KMS-11 (cell line): ENCODE data around the gene COMP.

ENCODE experiments used
- H2AFZ ChIP-seq: fragments of 200-600 bp; sonication (generic); 2 replicates; pipeline ENCODE4 v1.6.1; 2016; ENCODE audit warnings: antibody characterized with exemption, mixed run types, low read depth
- H3K27ac ChIP-seq: fragments of 200-600 bp; sonication (generic); 2 replicates; pipeline ENCODE4 v1.6.1; 2016; ENCODE audit warnings: mild to moderate bottlenecking, mixed run types
- H3K27me3 ChIP-seq: fragments of 200-600 bp; sonication (generic); 2 replicates; pipeline ENCODE4 v1.6.1; 2017; ENCODE audit warnings: mild to moderate bottlenecking, low read depth, mixed run types, moderate library complexity; ENCODE audit not compliant: insufficient read depth
- H3K36me3 ChIP-seq: fragments of 200-600 bp; sonication (generic); 2 replicates; pipeline ENCODE4 v1.6.1; 2017; ENCODE audit warnings: mild to moderate bottlenecking, mixed run types; ENCODE audit not compliant: insufficient read depth
- H3K4me1 ChIP-seq: fragments of 200-600 bp; sonication (generic); 2 replicates; pipeline ENCODE4 v1.6.1; 2016; ENCODE audit warnings: mild to moderate bottlenecking, low read depth, mixed run types; ENCODE audit not compliant: poor library complexity, severe bottlenecking
- H3K4me2 ChIP-seq: fragments of 200-600 bp; sonication (generic); 2 replicates; pipeline ENCODE4 v1.7.0; 2016; ENCODE audit warnings: mild to moderate bottlenecking, mixed run types
- H3K4me3 ChIP-seq: fragments of 200-600 bp; sonication (generic); IDR thresholded peaks from 2 replicates; pipeline ENCODE4 v1.6.1; 2017; ENCODE audit warnings: low read depth, low read length, mixed read lengths; ENCODE audit not compliant: insufficient read depth
- H3K79me2 ChIP-seq: fragments of 200-600 bp; sonication (generic); 2 replicates; pipeline ENCODE4 v1.6.1; 2016; ENCODE audit warnings: low read depth, mixed run types; ENCODE audit not compliant: insufficient read depth
- H3K9ac ChIP-seq: fragments of 200-600 bp; sonication (generic); 2 replicates; pipeline ENCODE4 v1.6.1; 2016; ENCODE audit warnings: mild to moderate bottlenecking, mixed run types
- H4K20me1 ChIP-seq: fragments of 200-600 bp; sonication (generic); 2 replicates; pipeline ENCODE4 v1.6.1; 2016; ENCODE audit warnings: mild to moderate bottlenecking, mixed run types; ENCODE audit not compliant: insufficient read depth
- TF ChIP-seq, protein P1 (sequence below): fragments of 200-600 bp; sonication (generic); conservative IDR thresholded peaks from 2 replicates; pipeline ENCODE4 v1.6.1; 2017; ENCODE audit warnings: low read depth, mild to moderate bottlenecking, antibody characterized with exemption, low read length, moderate library complexity, mixed read lengths

The COMP gene

DNA sequence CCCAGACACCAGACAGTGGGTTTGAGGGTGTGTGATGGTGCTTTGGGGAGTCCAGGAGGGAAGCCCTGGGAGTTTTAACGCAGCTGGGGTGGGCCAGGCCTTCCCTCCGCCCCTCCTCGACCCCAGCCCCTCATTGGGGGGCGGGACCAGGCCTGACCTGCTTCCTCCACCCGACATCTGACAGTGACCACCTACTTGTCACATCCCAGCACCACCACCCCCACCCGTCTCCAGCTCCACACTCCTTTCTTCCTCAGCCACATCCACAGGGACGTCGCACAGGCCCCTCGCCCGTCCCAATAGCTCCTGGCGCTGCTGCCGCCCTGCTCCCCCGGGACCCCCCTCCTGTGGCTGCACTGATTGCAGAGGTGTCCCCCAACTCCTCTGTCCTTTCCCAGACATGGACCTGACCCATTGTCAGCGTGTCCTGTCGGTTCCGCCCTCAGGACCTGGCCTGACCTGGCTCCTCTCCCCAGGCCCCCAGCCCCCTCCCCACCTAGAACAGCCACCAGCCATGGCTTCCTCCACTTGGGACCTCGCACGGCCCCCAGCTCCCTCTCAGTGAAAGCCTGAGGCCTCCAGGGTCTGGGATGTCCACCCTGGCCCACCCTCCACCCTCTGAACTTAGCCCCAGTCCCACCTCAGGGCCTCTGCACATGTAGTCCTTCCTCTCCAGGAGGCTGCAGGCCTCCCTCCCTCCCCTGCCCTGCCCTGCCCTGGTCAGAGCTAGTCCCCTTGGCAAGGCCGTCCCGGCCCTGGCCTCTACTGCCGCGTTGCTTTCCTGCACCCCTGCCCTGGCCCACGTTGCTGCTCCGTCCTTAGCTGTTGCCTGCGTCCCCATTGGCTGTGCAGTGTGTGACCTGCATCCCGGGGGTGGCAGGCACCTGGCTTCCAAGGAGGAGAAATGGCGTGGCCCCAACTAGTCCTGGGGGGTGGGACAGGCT, 30.4 kb downstream of the COMP start:
- H3K4me2 ChIP-seq: no peak overlapping the region
- H3K4me3 ChIP-seq: no peak overlapping the region
- TF ChIP-seq, protein P1, sequence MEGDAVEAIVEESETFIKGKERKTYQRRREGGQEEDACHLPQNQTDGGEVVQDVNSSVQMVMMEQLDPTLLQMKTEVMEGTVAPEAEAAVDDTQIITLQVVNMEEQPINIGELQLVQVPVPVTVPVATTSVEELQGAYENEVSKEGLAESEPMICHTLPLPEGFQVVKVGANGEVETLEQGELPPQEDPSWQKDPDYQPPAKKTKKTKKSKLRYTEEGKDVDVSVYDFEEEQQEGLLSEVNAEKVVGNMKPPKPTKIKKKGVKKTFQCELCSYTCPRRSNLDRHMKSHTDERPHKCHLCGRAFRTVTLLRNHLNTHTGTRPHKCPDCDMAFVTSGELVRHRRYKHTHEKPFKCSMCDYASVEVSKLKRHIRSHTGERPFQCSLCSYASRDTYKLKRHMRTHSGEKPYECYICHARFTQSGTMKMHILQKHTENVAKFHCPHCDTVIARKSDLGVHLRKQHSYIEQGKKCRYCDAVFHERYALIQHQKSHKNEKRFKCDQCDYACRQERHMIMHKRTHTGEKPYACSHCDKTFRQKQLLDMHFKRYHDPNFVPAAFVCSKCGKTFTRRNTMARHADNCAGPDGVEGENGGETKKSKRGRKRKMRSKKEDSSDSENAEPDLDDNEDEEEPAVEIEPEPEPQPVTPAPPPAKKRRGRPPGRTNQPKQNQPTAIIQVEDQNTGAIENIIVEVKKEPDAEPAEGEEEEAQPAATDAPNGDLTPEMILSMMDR: no peak
- H3K36me3 ChIP-seq: no peaks in the 10 kb centered on the region
- H3K27me3 ChIP-seq: no peaks in the 10 kb centered on the region
- H2AFZ ChIP-seq: no peak overlapping the region
- no peaks in the 10 kb centered on the region for H4K20me1 ChIP-seq
- peaks cover 16% of the 10 kb centered on the region for H3K4me1 ChIP-seq
- H3K27ac ChIP-seq: no peak overlapping the region
- H3K79me2 ChIP-seq: no peaks in the 10 kb centered on the region
- H3K9ac ChIP-seq: no peak overlapping the region

DNA sequence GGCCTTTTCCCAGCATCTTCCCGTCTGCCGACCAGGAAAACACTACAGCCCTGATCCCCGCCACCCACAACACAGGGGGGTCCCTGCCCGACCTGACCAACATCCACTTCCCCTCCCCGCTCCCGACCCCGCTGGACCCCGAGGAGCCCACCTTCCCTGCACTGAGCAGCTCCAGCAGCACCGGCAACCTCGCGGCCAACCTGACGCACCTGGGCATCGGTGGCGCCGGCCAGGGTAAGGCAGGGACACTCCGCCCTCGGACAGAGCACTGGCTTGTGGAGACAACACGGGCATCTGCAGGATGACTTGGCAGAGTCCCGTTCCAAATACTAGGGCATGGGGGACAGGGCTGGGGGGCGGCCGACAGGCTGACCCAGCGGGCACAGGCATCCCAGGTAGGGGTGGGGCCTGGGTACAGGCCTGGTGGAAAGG, 31.1 kb downstream of the COMP start:
- Histone ChIP-seq H3K4me3 (no peak overlapping the region), H3K4me2 (no peak overlapping the region), H3K27ac (no peak overlapping the region), H3K36me3 (no peaks in the 10 kb centered on the region), H3K79me2 (no peaks in the 10 kb centered on the region), H2AFZ (no peak overlapping the region), H3K27me3 (no peaks in the 10 kb centered on the region), H3K9ac (no peak overlapping the region), H3K4me1 (peaks cover 10% of the 10 kb centered on the region), H4K20me1 (no peaks in the 10 kb centered on the region)
- TF ChIP-seq, protein P1: no peak

GRCh38 chr19:18759304-18759994, 31.7 kb downstream of the COMP start:
- Histone ChIP-seq H3K27ac (no peak overlapping the region), H2AFZ (no peak overlapping the region), H3K9ac (no peak overlapping the region), H4K20me1 (no peaks in the 10 kb centered on the region), H3K36me3 (no peaks in the 10 kb centered on the region), H3K4me3 (no peak overlapping the region), H3K4me2 (no peak overlapping the region), H3K79me2 (no peaks in the 10 kb centered on the region), H3K4me1 (peaks cover 4% of the 10 kb centered on the region), H3K27me3 (no peaks in the 10 kb centered on the region)
- TF ChIP-seq, protein P1: no peak

GRCh38 chr19:18756896-18757295, 34.2 kb downstream of the COMP start:
- Histone ChIP-seq H3K36me3 (no peaks in the 10 kb centered on the region), H3K27ac (no peak overlapping the region), H3K9ac (no peak overlapping the region), H3K4me3 (no peak overlapping the region), H3K27me3 (no peaks in the 10 kb centered on the region), H3K79me2 (no peaks in the 10 kb centered on the region), H4K20me1 (no peaks in the 10 kb centered on the region), H3K4me2 (no peak overlapping the region), H2AFZ (no peak overlapping the region), H3K4me1 (no peaks in the 10 kb centered on the region)
- TF ChIP-seq, protein P1: no peak
